Tibial nerve (tissue), 4 donors: ENCODE results near the gene MYLK2.

Experiments
- CTCF ChIP-seq, 5 experiments: fragments of 200-600 bp in 3 of 5; fragments of 450-650 bp in 2 of 5; sonication (generic) in 3 of 5; IDR thresholded peaks; one replicate each; pipeline ENCODE4 v1.5.1; 2016 to 2019; ENCODE audit warnings: antibody characterized with exemption in 5 of 5, mild to moderate bottlenecking in 3 of 5, moderate library complexity in 2 of 5
- EP300 ChIP-seq, 2 donors: sonication (generic); formaldehyde crosslinking; IDR thresholded peaks; one replicate each; pipeline ENCODE4 v1.6.1; 2017; ENCODE audit warnings: antibody characterized with exemption in 2 of 2, mild to moderate bottlenecking in 1 of 2
- POLR2A ChIP-seq, 2 donors: fragments of 450-650 bp; IDR thresholded peaks; one replicate each; pipeline ENCODE4 v1.6.1; 2017; ENCODE audit warnings: antibody characterized with exemption in 2 of 2, mild to moderate bottlenecking in 2 of 2, moderate library complexity in 2 of 2

GRCh38 chr20:31859998-31860380 lies 40.8 kb downstream of the MYLK2 start:
- TF ChIP-seq CTCF (IDR thresholded peaks at IDR 0.05) (no peak), POLR2A (IDR thresholded peaks at IDR 0.05) (no peak), EP300 (IDR thresholded peaks at IDR 0.05) (no peak)
